Activated T-helper 9 cell treated with anti-CD3 and anti-CD28 coated beads, Interleukin-2, amount 50 U/mL, for 16 hours (primary cell): ENCODE measurements around the gene FTO.

Source experiments
- DNase-seq: peaks from one replicate; pipeline ENCODE4 v3.0.0-alpha.2; 2020; ENCODE audit warnings: low read depth

Gene FTO

GRCh38 chr16:53967572-53967971, 263.6 kb downstream of the FTO start:
- no peak for DNase-seq

GRCh38 chr16:53968454-53968853, 264.5 kb downstream of the FTO start:
- DNase-seq: no peak

GRCh38 chr16:53968896-53969295, 264.9 kb downstream of the FTO start:
- DNase-seq: no peak

GRCh38 chr16:53971616-53972015, 267.7 kb downstream of the FTO start:
- no peak for DNase-seq

- no peak for DNase-seq
Observed at GRCh38 chr16:53973021-53973420, 269.1 kb downstream of the FTO start.

- DNase-seq: no peak
Observed at GRCh38 chr16:53974484-53975080, 270.6 kb downstream of the FTO start.

- DNase-seq: no peak
Observed at GRCh38 chr16:53980675-53981074, 276.7 kb downstream of the FTO start.

GRCh38 chr16:53982631-53983042, 278.7 kb downstream of the FTO start:
- DNase-seq: no peak

GRCh38 chr16:53984936-53985335, 281.0 kb downstream of the FTO start:
- DNase-seq: no peak

- no peak for DNase-seq
Observed at GRCh38 chr16:53985861-53986260, 281.9 kb downstream of the FTO start.

- DNase-seq: no peak
Observed at GRCh38 chr16:53986793-53987192, 282.8 kb downstream of the FTO start.

GRCh38 chr16:53988136-53988535, 284.2 kb downstream of the FTO start:
- DNase-seq: no peak

GRCh38 chr16:53989597-53989996, 285.6 kb downstream of the FTO start:
- DNase-seq: no peak

GRCh38 chr16:53991754-53992378, 287.9 kb downstream of the FTO start:
- DNase-seq: no peak

- DNase-seq: no peak
Observed at GRCh38 chr16:53995378-53995777, 291.4 kb downstream of the FTO start.

GRCh38 chr16:53996961-53997360, 293.0 kb downstream of the FTO start:
- DNase-seq: no peak

GRCh38 chr16:53998024-53998810, 294.3 kb downstream of the FTO start:
- DNase-seq: no peak

GRCh38 chr16:53998966-53999522, 295.1 kb downstream of the FTO start:
- no peak for DNase-seq

- DNase-seq: no peak
Observed at GRCh38 chr16:53999841-54000240, 295.9 kb downstream of the FTO start.

- DNase-seq: no peak
Observed at GRCh38 chr16:54000361-54000760, 296.4 kb downstream of the FTO start.

- DNase-seq: no peak
Observed at GRCh38 chr16:54006693-54007092, 302.7 kb downstream of the FTO start.

GRCh38 chr16:54007504-54007903, 303.5 kb downstream of the FTO start:
- DNase-seq: no peak
